ENCODE measurements around the gene LDLRAD2.

DNA sequence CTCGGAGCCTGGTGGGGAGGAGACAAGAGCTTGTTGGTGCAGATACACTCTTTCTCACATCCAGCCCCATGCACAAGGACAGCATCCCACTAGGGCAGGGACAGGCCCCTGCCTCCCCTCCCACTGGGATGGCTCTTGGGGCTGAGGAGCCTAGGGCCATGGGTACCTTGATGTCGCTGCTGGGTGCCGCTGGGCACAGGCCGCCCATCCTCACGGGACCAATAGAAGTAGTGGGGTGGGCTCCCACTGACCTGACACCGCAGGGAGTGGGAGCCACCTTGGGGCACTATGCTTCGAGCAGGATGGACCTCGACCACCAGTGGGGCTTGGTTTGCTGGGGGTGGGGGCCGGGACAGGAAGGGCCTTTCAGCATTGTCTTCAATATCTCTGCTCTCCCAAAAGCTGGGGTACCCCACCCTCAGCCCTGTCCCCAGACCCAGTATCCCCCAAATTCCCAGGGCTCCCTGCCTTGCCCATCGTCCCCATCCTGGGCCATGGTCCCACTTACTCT, 47.7 kb downstream of the LDLRAD2 start:
- TF ChIP-seq CTCF (conservative IDR thresholded peaks at IDR 0.05 in 1 of 2, IDR thresholded peaks at IDR 0.05 in 1 of 2; ENCODE audit: extremely low read depth in 1 of 2, insufficient read depth in 1 of 2, low read depth in 1 of 2, low read length in 2 of 2) (no peak), EZH2 (IDR thresholded peaks at IDR 0.05; ENCODE audit: borderline replicate concordance, low read length) (no peak)
